ENCODE data around the gene DYRK2.

DYRK2 gene

DNA sequence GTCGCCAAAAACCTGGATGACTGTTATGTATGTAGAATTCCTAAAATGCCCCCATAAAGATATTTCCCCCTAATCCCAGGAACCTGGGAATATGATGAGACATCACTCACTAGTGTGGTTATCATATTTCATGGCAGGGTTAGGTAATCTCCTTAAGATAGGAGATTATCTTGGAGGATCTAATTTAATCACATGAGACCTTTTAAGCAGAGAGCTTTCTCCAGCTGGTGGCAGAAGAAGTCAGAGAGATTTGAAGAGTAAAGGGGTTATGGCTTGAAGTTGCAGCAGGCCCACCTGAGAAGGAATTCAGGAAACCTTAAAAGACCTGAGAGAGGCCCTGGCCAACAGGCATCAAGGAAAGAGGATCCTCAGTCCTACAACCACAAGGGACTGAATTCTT lies 53.6 kb downstream of the DYRK2 start:
- TF ChIP-seq, protein P1, sequence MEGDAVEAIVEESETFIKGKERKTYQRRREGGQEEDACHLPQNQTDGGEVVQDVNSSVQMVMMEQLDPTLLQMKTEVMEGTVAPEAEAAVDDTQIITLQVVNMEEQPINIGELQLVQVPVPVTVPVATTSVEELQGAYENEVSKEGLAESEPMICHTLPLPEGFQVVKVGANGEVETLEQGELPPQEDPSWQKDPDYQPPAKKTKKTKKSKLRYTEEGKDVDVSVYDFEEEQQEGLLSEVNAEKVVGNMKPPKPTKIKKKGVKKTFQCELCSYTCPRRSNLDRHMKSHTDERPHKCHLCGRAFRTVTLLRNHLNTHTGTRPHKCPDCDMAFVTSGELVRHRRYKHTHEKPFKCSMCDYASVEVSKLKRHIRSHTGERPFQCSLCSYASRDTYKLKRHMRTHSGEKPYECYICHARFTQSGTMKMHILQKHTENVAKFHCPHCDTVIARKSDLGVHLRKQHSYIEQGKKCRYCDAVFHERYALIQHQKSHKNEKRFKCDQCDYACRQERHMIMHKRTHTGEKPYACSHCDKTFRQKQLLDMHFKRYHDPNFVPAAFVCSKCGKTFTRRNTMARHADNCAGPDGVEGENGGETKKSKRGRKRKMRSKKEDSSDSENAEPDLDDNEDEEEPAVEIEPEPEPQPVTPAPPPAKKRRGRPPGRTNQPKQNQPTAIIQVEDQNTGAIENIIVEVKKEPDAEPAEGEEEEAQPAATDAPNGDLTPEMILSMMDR (IDR thresholded peaks at IDR 0.05; ENCODE audit: low read depth, low read length) = no peak
- DNase-seq (ENCODE audit: extremely low read depth, low read depth) = no peak

GRCh38 chr12:67704071-67704470 lies 55.5 kb downstream of the DYRK2 start:
- TF ChIP-seq, protein P1 (IDR thresholded peaks at IDR 0.05; ENCODE audit: low read depth, low read length) = no peak
- DNase-seq (ENCODE audit: extremely low read depth, low read depth) = no peak

DNA sequence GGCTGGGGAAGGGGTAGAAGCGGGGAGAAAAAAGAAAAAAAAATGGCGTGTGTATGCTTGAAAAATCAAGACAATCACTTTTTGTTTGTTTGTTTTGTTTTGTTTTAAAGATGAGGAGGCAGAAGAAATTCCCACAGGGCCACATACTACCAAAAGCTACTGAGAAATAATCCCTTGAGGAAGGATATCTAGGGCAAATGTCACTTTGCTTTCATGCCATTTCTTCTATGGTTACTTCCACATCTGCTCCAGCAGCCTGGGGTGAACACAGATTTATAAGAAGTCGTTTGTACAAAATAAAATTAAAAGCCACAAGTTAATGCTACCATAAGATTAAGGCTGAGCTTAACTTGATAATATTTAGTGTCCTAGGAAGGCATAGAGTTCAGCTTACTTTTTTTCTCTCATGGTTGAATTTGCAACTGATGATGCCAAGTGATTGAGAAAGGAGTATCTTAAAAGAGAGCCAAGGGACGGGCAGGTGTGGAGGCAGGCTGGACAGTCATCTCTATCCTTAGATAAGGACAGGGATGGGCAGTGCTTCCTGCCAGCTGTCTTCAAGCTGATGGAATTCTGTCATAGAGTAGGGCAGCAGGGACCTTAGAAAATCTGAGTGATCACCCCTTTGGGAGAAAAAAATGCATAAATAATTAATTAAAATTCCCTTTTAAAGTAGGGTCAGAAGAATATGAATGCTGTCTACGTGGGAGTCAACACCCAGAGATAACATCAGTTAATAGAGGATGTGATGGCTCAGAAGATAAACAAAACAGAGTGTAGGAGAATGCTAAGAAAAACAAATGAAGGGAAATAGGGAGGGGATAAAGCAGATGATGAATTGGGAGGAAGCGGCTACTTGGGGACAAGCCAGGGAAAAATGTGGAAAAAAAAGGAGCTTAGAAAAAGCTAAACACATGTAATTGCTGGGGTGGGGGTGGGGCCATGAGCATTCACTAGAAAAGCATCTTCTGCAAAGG lies 57.1 kb downstream of the DYRK2 start:
- DNase-seq (ENCODE audit: extremely low read depth, low read depth) = peak; percentile 32
- TF ChIP-seq, protein P1 (IDR thresholded peaks at IDR 0.05; ENCODE audit: low read depth, low read length) = no peak

DNA sequence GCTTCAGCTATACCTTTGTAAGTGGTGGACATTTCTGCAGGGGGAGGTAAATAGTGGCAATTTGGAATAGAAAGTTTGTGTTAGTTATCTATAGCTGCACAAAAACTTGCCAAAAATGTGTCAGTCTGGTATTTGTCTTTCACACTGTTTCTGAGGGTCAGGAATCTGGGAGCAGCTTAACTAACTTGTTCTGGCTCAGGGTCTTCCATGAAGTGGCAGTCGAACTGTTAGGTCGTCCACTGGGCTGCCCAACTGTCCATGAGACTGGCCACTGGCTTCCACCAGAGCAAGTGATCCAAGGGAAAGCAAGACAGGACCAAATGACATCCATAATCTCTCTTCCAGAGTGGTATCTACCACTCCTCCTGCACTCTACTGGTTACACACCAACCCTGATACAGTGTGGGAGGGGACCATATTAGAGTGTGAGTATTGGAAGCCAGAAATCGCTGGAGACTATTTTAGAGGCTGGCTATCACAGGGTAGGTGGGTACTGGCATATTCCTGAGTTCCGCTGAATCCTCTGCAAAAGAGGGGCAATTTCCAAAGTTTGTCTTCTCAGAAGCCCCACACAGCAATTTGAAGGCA lies 60.9 kb downstream of the DYRK2 start:
- DNase-seq (ENCODE audit: extremely low read depth, low read depth) = no peak
- TF ChIP-seq, protein P1 (IDR thresholded peaks at IDR 0.05; ENCODE audit: low read depth, low read length) = no peak

DNA sequence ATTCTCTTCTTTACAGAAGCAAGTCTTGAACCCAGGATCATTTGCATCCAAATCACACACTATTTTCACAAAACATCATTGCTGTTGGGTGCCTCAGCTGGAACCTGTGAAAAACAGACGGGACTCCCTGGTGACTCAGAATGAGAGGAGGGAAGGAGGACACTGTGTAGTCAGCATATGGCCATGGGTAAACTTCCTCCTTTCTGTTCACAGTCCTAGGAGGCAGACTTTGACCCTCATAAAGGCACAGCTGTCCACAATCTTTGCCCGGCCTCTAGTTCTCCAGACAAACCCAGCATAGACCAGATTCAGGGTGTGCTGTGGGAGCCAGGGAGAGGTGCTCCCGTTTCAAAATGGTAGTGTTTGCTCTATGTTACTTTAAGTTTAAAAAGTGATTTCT lies 62.0 kb downstream of the DYRK2 start:
- DNase-seq (ENCODE audit: extremely low read depth, low read depth) = no peak
- TF ChIP-seq, protein P1 (IDR thresholded peaks at IDR 0.05; ENCODE audit: low read depth, low read length) = no peak

DNA sequence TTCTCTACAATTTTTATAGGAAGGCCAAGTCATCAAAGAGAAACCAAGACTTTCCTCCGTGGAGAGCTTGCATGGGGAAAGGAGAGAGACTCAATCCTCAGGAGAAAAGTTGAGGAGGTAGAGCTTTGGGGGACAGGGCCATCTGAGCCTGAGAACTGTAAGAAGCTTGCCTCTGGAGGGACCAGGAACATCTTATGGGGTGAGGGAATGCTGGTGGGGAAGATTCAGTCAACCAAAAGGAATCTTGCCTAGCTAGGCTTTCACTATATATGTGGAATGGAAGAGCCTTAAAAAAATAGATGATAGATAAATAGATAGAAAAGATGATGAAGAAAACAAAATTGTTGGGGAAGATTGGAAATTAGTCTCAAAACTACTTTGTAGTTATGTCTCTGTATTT lies 63.5 kb downstream of the DYRK2 start:
- TF ChIP-seq, protein P1 (IDR thresholded peaks at IDR 0.05; ENCODE audit: low read depth, low read length) = no peak
- no peak for DNase-seq (ENCODE audit: extremely low read depth, low read depth)

DNA sequence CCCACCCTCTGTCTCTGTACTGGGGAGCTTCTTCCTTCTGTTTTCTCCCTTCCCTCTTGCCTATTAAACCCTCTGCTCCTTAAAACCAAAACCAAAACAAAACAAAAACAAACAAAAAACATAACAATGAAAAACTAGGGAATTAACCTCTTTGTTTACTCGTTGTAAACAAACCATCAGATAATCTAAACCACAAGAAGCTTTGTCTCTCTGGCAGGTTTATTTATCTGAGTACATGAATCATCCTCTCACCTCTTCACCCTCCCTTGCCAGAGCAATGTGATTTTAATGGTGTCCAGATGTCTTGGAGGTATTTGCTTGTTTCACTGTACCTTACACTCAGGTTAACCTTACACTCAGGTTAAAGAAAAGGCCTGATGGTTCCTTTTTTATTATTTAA lies 66.1 kb downstream of the DYRK2 start:
- no peak for DNase-seq (ENCODE audit: extremely low read depth, low read depth)
- TF ChIP-seq, protein P1 (IDR thresholded peaks at IDR 0.05; ENCODE audit: low read depth, low read length) = no peak

Measured in AG09319 (cell line).